Rectal smooth muscle tissue (tissue), 1 donor: ENCODE results near the gene WEE1.
"Not testable (repeated sequence)": the region's sequence is repeated elsewhere in the genome, so short reads cannot be mapped to it uniquely, and the experiment has no call there.

Source experiments
- H3K27ac ChIP-seq: one replicate; pipeline ENCODE4 v1.7.0; 2013; ENCODE audit warnings: low read depth, low read length, inconsistent platforms
- H3K27me3 ChIP-seq: one replicate; pipeline ENCODE4 v1.7.0; 2013; ENCODE audit warnings: low read length; ENCODE audit not compliant: control insufficient read depth, insufficient read depth
- H3K36me3 ChIP-seq: one replicate; pipeline ENCODE4 v1.7.0; 2013; ENCODE audit warnings: low read length; ENCODE audit not compliant: control insufficient read depth, insufficient read depth
- H3K4me1 ChIP-seq: one replicate; pipeline ENCODE4 v1.7.0; 2013; ENCODE audit warnings: low read length; ENCODE audit not compliant: control insufficient read depth, insufficient read depth
- H3K4me3 ChIP-seq: one replicate; pipeline ENCODE4 v1.7.0; 2013; ENCODE audit warnings: low read length
- H3K9ac ChIP-seq: one replicate; pipeline ENCODE4 v1.7.0; 2013; ENCODE audit warnings: low read length

The WEE1 gene

GRCh38 chr11:9619971-9620370 is 46.5 kb downstream of the WEE1 start:
- Histone ChIP-seq H3K4me3 (no peak overlapping the region), H3K9ac (no peak overlapping the region), H3K4me1 (no peaks in the 10 kb centered on the region), H3K27ac (no peak overlapping the region), H3K36me3 (no peaks in the 10 kb centered on the region), H3K27me3 (no peaks in the 10 kb centered on the region)

GRCh38 chr11:9622353-9622752 is 48.9 kb downstream of the WEE1 start:
- not testable (repeated sequence) for H3K4me1 ChIP-seq, H3K27me3 ChIP-seq

GRCh38 chr11:9623053-9623452 is 49.6 kb downstream of the WEE1 start:
- H3K9ac ChIP-seq, H3K36me3 ChIP-seq, H3K4me3 ChIP-seq, H3K27ac ChIP-seq, H3K27me3 ChIP-seq, H3K4me1 ChIP-seq: not testable (repeated sequence)

More at GRCh38 chr11:9622353-9622752, 48.9 kb downstream of the WEE1 start:
- H3K27ac ChIP-seq, H3K9ac ChIP-seq, H3K36me3 ChIP-seq, H3K4me3 ChIP-seq: not testable (repeated sequence)

- H3K27me3 ChIP-seq: no peaks in the 10 kb centered on the region
- H3K4me1 ChIP-seq: no peaks in the 10 kb centered on the region
- H3K27ac ChIP-seq: no peak overlapping the region
- H3K36me3 ChIP-seq: no peaks in the 10 kb centered on the region
- no peak overlapping the region for H3K4me3 ChIP-seq
- no peak overlapping the region for H3K9ac ChIP-seq
These were observed 51.0 kb downstream of the WEE1 start for GRCh38 chr11:9624448-9624847.

- Histone ChIP-seq H3K4me1 (no peaks in the 10 kb centered on the region), H3K36me3 (no peaks in the 10 kb centered on the region), H3K27me3 (no peaks in the 10 kb centered on the region), H3K9ac (no peak overlapping the region), H3K27ac (no peak overlapping the region), H3K4me3 (no peak overlapping the region)
These were observed 51.7 kb downstream of the WEE1 start for GRCh38 chr11:9625162-9625561.

GRCh38 chr11:9625728-9626127 is 52.3 kb downstream of the WEE1 start:
- no peaks in the 10 kb centered on the region for H3K36me3 ChIP-seq
- H3K4me1 ChIP-seq: no peaks in the 10 kb centered on the region
- no peak overlapping the region for H3K27ac ChIP-seq
- no peak overlapping the region for H3K4me3 ChIP-seq
- H3K27me3 ChIP-seq: no peaks in the 10 kb centered on the region
- H3K9ac ChIP-seq: no peak overlapping the region

GRCh38 chr11:9626496-9627394 is 53.3 kb downstream of the WEE1 start:
- H3K36me3 ChIP-seq: no peaks in the 10 kb centered on the region
- no peak overlapping the region for H3K4me3 ChIP-seq
- H3K9ac ChIP-seq: no peak overlapping the region
- no peak overlapping the region for H3K27ac ChIP-seq
- no peaks in the 10 kb centered on the region for H3K27me3 ChIP-seq
- H3K4me1 ChIP-seq: no peaks in the 10 kb centered on the region

GRCh38 chr11:9629064-9629463 is 55.6 kb downstream of the WEE1 start:
- Histone ChIP-seq H3K36me3 (no peaks in the 10 kb centered on the region), H3K4me3 (no peak overlapping the region), H3K27ac (no peak overlapping the region), H3K27me3 (no peaks in the 10 kb centered on the region), H3K9ac (no peak overlapping the region), H3K4me1 (no peaks in the 10 kb centered on the region)

GRCh38 chr11:9633679-9634078 is 60.2 kb downstream of the WEE1 start:
- Histone ChIP-seq H3K36me3 (no peaks in the 10 kb centered on the region), H3K27ac (no peak overlapping the region), H3K4me1 (no peaks in the 10 kb centered on the region), H3K4me3 (no peak overlapping the region), H3K9ac (no peak overlapping the region), H3K27me3 (no peaks in the 10 kb centered on the region)

- Histone ChIP-seq H3K27ac (no peak overlapping the region), H3K9ac (no peak overlapping the region), H3K27me3 (no peaks in the 10 kb centered on the region), H3K4me3 (no peak overlapping the region), H3K36me3 (no peaks in the 10 kb centered on the region), H3K4me1 (no peaks in the 10 kb centered on the region)
These were observed 63.2 kb downstream of the WEE1 start for GRCh38 chr11:9636691-9637090.

GRCh38 chr11:9639099-9639498 is 65.6 kb downstream of the WEE1 start:
- H3K27ac ChIP-seq: no peak overlapping the region
- no peaks in the 10 kb centered on the region for H3K27me3 ChIP-seq
- no peaks in the 10 kb centered on the region for H3K36me3 ChIP-seq
- no peak overlapping the region for H3K9ac ChIP-seq
- no peak overlapping the region for H3K4me3 ChIP-seq
- H3K4me1 ChIP-seq: no peaks in the 10 kb centered on the region
